ENCODE results near the gene TMCC2.

TMCC2 gene

GRCh38 chr1:205220421-205220820, 7.3 kb upstream of the TMCC2 start:
- ChIA-PET CTCF (interaction anchor here (0.6 to 1.2 kb wide), 2 partner anchors 36 to 154 kb away, joined by 3 to 7 read pairs; no protein-coding TSS in a partner anchor), POLR2A (ENCODE audit: low non-redundant PET) (no interaction called here)
- DNase-seq (ENCODE audit: low spot score), result no peak
- no peak overlapping the region for H3K27ac ChIP-seq
- TF ChIP-seq, protein P1, sequence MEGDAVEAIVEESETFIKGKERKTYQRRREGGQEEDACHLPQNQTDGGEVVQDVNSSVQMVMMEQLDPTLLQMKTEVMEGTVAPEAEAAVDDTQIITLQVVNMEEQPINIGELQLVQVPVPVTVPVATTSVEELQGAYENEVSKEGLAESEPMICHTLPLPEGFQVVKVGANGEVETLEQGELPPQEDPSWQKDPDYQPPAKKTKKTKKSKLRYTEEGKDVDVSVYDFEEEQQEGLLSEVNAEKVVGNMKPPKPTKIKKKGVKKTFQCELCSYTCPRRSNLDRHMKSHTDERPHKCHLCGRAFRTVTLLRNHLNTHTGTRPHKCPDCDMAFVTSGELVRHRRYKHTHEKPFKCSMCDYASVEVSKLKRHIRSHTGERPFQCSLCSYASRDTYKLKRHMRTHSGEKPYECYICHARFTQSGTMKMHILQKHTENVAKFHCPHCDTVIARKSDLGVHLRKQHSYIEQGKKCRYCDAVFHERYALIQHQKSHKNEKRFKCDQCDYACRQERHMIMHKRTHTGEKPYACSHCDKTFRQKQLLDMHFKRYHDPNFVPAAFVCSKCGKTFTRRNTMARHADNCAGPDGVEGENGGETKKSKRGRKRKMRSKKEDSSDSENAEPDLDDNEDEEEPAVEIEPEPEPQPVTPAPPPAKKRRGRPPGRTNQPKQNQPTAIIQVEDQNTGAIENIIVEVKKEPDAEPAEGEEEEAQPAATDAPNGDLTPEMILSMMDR (conservative IDR thresholded peaks at IDR 0.05; ENCODE audit: low read depth), result no peak

GRCh38 chr1:205224736-205225135, 3.0 kb upstream of the TMCC2 start:
- TF ChIP-seq, protein P1 (conservative IDR thresholded peaks at IDR 0.05; ENCODE audit: low read depth), result no peak
- POLR2A ChIA-PET (ENCODE audit: low non-redundant PET), result no interaction called here

DNA sequence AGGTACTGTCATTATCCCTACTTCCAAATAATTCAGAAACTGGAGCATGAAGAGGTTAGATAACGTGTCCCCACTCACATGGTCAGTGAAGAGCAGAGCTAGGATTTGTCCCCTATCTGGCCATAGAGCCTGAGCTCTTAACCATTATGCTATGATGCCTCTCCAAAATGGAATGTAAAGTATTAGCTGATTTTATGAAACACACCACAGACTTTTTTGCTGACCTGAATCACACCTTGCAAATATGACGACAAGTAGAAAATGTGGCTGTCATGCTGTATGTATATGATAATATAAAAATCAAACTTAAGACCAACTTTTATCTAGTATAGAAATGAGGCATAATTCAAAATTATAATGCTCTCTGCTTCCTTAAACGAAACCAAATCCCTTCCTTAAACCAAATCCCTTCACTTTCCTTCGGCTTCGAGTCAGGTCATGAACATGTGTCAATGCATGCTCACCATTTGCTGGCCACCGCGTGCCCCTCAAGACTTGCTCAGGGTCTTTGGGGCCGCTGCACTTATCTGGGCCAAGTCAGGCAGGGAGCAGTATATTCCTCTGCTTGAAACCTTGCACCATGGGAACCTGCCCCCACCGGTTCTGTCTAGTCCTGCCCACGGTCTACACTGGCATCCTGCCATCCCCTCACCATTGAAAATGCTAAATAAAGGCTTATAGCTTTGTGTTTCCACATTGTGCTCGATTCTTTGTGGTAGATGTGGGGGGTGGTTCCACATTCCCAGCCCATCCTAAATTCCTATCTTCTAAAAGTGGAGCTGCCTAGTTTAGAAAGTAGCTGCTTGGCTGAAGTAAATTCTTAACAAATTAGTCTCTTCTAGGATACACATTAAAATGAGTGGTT, 1.6 kb upstream of the TMCC2 start:
- CTCF ChIA-PET, result interaction anchor here (0.6 to 7.5 kb wide), 4 partner anchors 31 to 256 kb away, joined by 3 to 166 read pairs (median 3); no protein-coding TSS in a partner anchor
- POLR2A ChIA-PET (ENCODE audit: low non-redundant PET), result no interaction called here
- peak overlapping the region; percentile 86 for H3K27ac ChIP-seq
- DNase-seq (ENCODE audit: low spot score), result peak; percentile 56
- TF ChIP-seq, protein P1 (conservative IDR thresholded peaks at IDR 0.05; ENCODE audit: low read depth), result no peak

More at GRCh38 chr1:205224736-205225135, 3.0 kb upstream of the TMCC2 start:
- CTCF ChIA-PET, result no interaction called here
- no peak for DNase-seq (ENCODE audit: low spot score)
- no peak overlapping the region for H3K27ac ChIP-seq

DNA sequence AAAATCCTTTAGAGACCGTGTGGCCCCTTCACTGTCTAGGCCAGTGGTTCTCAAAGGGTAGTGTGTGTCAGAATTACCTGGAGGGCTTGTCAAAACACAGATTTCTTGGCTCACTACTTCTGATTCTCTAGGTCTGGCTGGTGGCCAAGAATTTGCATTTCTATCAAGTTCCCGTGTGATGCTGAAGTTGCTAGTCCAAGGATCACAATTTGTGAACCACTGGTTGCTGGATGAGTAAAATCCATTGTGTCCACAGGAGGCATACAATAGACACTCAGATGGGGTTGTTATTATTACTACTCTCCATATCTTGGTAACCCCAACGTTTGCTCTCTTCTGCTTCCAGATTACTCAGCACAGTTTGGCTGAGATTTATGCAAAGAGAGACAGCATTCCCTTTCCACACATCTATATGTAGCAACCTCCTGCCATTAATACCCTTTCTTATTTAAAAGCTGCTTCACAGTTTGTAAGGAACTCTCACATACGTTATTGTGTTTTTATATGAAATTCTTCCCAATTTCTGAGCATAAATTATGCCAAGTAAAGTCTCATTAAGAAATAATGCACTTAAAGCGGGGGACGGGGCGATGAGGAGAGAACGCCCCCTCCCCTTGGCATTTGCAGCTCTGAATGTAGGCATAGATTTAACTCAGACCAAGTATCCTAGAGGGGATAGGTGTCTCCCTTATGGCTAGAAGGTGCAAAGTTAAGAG, 720 bp upstream of the TMCC2 start:
- ChIA-PET POLR2A (ENCODE audit: low non-redundant PET) (no interaction called here), CTCF (interaction anchor here (0.8 to 7.5 kb wide), 3 partner anchors 16 to 30 kb away, joined by 3 to 166 read pairs (median 3); no protein-coding TSS in a partner anchor)
- TF ChIP-seq, protein P1 (conservative IDR thresholded peaks at IDR 0.05; ENCODE audit: low read depth), result no peak
- DNase-seq (ENCODE audit: low spot score), result peak; percentile 76
- H3K27ac ChIP-seq, result peak overlapping the region; percentile 86

GRCh38 chr1:205228093-205228521, 361 bp downstream of the TMCC2 start:
- no peak for DNase-seq (ENCODE audit: low spot score)
- POLR2A ChIA-PET (ENCODE audit: low non-redundant PET), result interaction anchor here (0.5 kb wide), 2 partner anchors 9 to 108 kb away, joined by 3 to 5 read pairs; no protein-coding TSS in a partner anchor

More at GRCh38 chr1:205228093-205228521, 361 bp downstream of the TMCC2 start:
- peak overlapping the region; percentile 78 for H3K27ac ChIP-seq
- TF ChIP-seq, protein P1 (conservative IDR thresholded peaks at IDR 0.05; ENCODE audit: low read depth), result no peak
- CTCF ChIA-PET, result interaction anchor here (0.5 to 7.5 kb wide), 18 partner anchors 10 to 301 kb away, joined by 3 to 166 read pairs (median 3); no protein-coding TSS in a partner anchor
